Osteoblast (primary cell): ENCODE results near the gene SAA1. TPM values are rescaled to one million over a fixed set of nuclear protein-coding genes. Genes with fewer than 3 reads are reported as not detected.

Experiments used
- DNase-seq: peaks from one replicate; pipeline ENCODE4 v3.0.0; 2011; ENCODE audit warnings: low spot score, mixed read lengths; ENCODE audit not compliant: insufficient read length; ENCODE audit errors: missing footprints
- H2AFZ ChIP-seq: 2 replicates; pipeline ENCODE4 v1.6.0; 2011; ENCODE audit warnings: mild to moderate bottlenecking, low read length
- H3K27ac ChIP-seq: 2 replicates; pipeline ENCODE4 v1.5.1; 2011; ENCODE audit warnings: mild to moderate bottlenecking, low read depth, low read length, moderate library complexity
- H3K27me3 ChIP-seq: 2 replicates; pipeline ENCODE4 v1.6.0; 2012; ENCODE audit warnings: mild to moderate bottlenecking, control low read depth, inconsistent platforms, low read length, moderate library complexity; ENCODE audit not compliant: insufficient read depth
- H3K36me3 ChIP-seq: 2 replicates; pipeline ENCODE4 v1.5.1; 2011; ENCODE audit warnings: mild to moderate bottlenecking, low read length, control low read depth, moderate library complexity; ENCODE audit not compliant: insufficient read depth
- H3K4me1 ChIP-seq: 2 replicates; pipeline ENCODE4 v1.5.1; 2011; ENCODE audit warnings: mild to moderate bottlenecking, low read length, control low read depth, moderate library complexity; ENCODE audit not compliant: insufficient read depth
- H3K4me2 ChIP-seq: 2 replicates; pipeline ENCODE4 v1.6.0; 2011; ENCODE audit warnings: mild to moderate bottlenecking, low read length; ENCODE audit not compliant: insufficient read depth
- H3K4me3 ChIP-seq: fragments of 200-600 bp; sonication (generic); 3 replicates; pipeline ENCODE4 v1.5.1; 2012; ENCODE audit warnings: mild to moderate bottlenecking, low read length, inconsistent platforms; ENCODE audit not compliant: insufficient read depth
- H3K79me2 ChIP-seq: 2 replicates; pipeline ENCODE4 v1.6.0; 2012; ENCODE audit warnings: mild to moderate bottlenecking, low read length, control low read depth, inconsistent platforms; ENCODE audit not compliant: insufficient read depth
- H3K9me3 ChIP-seq: 2 replicates; pipeline ENCODE4 v1.5.1; 2011; ENCODE audit warnings: low read depth, low read length, control low read depth
- H4K20me1 ChIP-seq: 2 replicates; pipeline ENCODE4 v1.6.0; 2012; ENCODE audit warnings: mild to moderate bottlenecking, low read length, control low read depth; ENCODE audit not compliant: insufficient read depth
- total RNA-seq: library from RNA; depleted of rRNA; stranded (reverse); fragments of >200 nt; gene quantifications from 2 replicates; pipeline ENCODE4 v1.2.3, GENCODE V29; 2012
- TF ChIP-seq, protein P1 (sequence below): IDR thresholded peaks from 2 replicates; pipeline ENCODE4 v1.5.1; 2011; ENCODE audit warnings: mild to moderate bottlenecking, low read depth, low read length, moderate library complexity; ENCODE audit errors: extremely low read depth

Gene SAA1
- total RNA-seq, 1 donor = not detected

DNA sequence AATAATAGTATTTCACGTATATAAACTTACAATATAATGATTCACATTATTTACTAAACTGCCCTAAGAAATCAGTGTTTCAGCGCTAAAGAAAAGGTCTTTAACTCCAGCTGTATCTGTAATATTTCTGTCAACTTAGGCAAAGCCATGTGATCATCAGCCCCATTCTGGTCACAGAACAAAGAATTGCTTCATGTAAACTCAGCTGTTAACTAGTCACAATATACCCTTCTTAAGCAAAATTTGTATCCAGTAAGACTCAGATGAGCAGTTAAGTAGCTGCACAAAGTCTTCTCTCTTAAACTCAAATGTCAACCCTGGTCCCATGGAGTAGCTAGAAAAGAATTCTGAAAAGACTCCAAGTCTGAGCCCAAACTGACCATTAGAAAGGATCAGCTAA lies 29.3 kb downstream of the SAA1 start:
- H4K20me1 ChIP-seq = no peaks in the 10 kb centered on the region
- no peak overlapping the region for H3K4me3 ChIP-seq
- H3K4me1 ChIP-seq = no peaks in the 10 kb centered on the region
- H3K79me2 ChIP-seq = no peaks in the 10 kb centered on the region
- H2AFZ ChIP-seq = no peak overlapping the region
- TF ChIP-seq, protein P1, sequence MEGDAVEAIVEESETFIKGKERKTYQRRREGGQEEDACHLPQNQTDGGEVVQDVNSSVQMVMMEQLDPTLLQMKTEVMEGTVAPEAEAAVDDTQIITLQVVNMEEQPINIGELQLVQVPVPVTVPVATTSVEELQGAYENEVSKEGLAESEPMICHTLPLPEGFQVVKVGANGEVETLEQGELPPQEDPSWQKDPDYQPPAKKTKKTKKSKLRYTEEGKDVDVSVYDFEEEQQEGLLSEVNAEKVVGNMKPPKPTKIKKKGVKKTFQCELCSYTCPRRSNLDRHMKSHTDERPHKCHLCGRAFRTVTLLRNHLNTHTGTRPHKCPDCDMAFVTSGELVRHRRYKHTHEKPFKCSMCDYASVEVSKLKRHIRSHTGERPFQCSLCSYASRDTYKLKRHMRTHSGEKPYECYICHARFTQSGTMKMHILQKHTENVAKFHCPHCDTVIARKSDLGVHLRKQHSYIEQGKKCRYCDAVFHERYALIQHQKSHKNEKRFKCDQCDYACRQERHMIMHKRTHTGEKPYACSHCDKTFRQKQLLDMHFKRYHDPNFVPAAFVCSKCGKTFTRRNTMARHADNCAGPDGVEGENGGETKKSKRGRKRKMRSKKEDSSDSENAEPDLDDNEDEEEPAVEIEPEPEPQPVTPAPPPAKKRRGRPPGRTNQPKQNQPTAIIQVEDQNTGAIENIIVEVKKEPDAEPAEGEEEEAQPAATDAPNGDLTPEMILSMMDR = no peak
- H3K9me3 ChIP-seq = no peaks in the 10 kb centered on the region
- no peak overlapping the region for H3K27ac ChIP-seq
- H3K36me3 ChIP-seq = peaks cover 46% of the 10 kb centered on the region
- H3K4me2 ChIP-seq = no peak overlapping the region
- H3K27me3 ChIP-seq = no peaks in the 10 kb centered on the region
- no peak for DNase-seq

DNA sequence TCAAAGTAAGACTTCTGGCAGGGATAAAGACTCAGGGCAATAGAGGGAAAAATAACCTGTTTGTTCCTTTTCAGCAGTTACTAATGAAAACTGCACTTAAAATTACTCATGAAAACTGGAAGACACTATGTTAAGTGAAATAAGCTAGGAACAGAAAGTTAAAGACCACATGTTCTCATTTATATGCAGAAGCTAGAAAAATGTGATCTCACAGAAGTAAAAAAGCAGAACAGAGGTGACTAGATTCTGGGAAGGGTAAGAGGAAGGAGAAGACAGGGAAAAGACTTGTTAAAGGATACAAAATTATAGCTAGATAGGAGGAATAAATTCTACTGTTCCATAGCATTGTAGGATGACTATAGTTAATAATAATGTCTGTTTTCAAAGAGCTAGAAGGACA lies 33.7 kb downstream of the SAA1 start:
- no peak overlapping the region for H2AFZ ChIP-seq
- no peak overlapping the region for H3K4me3 ChIP-seq
- H3K9me3 ChIP-seq = no peaks in the 10 kb centered on the region
- no peaks in the 10 kb centered on the region for H3K79me2 ChIP-seq
- no peaks in the 10 kb centered on the region for H3K27me3 ChIP-seq
- H3K4me1 ChIP-seq = no peaks in the 10 kb centered on the region
- no peak for DNase-seq
- TF ChIP-seq, protein P1 = no peak
- no peak overlapping the region for H3K27ac ChIP-seq
- H3K36me3 ChIP-seq = peaks cover 44% of the 10 kb centered on the region
- no peaks in the 10 kb centered on the region for H4K20me1 ChIP-seq
- no peak overlapping the region for H3K4me2 ChIP-seq

DNA sequence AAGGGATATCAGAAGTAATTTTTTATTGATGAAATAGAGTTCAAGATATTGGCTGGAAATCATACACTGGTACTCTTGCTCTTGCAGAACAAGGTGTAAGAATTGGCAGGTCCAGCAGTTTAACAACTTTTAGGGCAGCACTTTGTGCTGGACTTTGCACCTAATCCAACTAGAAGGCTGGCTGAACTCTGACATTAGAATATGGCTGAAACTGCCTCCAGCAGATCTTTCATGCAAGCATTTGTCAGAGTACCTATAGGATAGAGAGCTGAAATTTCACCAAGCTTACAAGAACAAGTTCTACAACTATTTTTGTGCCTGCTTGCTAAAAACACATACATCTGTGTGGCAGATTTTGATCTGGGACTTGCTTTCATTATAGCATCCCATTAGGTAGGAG lies 38.7 kb downstream of the SAA1 start:
- Histone ChIP-seq H3K79me2 (no peaks in the 10 kb centered on the region), H3K27ac (no peak overlapping the region), H4K20me1 (no peaks in the 10 kb centered on the region), H3K9me3 (no peaks in the 10 kb centered on the region), H3K27me3 (no peaks in the 10 kb centered on the region), H2AFZ (no peak overlapping the region), H3K4me2 (no peak overlapping the region), H3K4me1 (no peaks in the 10 kb centered on the region), H3K4me3 (no peak overlapping the region), H3K36me3 (peaks cover 51% of the 10 kb centered on the region)
- TF ChIP-seq, protein P1 = no peak
- no peak for DNase-seq

DNA sequence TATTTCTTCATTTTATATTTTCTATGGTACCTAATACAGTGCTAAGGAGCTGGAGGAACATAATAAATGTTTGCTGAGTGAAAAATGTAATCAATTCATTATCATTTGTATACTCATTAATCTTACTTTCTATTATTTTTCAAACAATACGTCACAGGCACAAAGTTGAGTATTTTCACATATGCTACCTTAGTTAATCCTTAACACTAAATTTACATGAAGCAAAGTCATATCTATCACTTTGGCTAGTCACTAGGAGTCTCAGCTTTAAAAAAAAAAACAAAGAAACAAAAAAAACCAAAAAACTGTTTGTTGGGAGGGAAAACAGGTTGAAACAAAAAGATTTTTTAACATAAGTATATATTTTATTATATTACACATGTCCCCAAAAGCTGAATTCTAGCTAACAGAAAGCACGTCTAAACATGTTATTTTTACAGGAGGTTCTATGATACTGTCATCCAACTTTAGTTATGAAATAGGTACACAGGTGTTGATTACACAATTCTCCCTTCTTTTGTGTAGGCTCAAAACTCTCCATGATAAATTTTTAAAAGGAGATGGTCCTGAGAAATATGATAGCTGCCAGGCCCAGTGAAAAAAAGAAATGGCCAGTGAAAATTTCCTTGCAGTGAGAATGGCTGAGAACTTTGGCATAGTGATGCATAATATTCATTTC lies 41.5 kb downstream of the SAA1 start:
- Histone ChIP-seq H3K27ac (no peak overlapping the region), H3K27me3 (no peaks in the 10 kb centered on the region), H3K36me3 (peaks cover 55% of the 10 kb centered on the region), H3K79me2 (peaks cover 6% of the 10 kb centered on the region), H3K4me1 (peaks cover 11% of the 10 kb centered on the region), H4K20me1 (no peaks in the 10 kb centered on the region), H3K9me3 (no peaks in the 10 kb centered on the region), H3K4me2 (no peak overlapping the region), H3K4me3 (no peak overlapping the region), H2AFZ (no peak overlapping the region)
- no peak for DNase-seq
- TF ChIP-seq, protein P1 = no peak
